BLaER1 treated with 17β-estradiol and CSF1 and Interleukin-3, amounts not matched to agents 10 nM and 100 nM (cell line): ENCODE results near the gene WWC1.
A peak's percentile ranks its signal among the peaks of the same experiment; 100 is the strongest.

ENCODE experiments used
- H3K27ac ChIP-seq, 11 experiments: shearing (Covaris generic); formaldehyde crosslinking; 2 replicates each; pipeline ENCODE4 v1.8.1; 2022
- H3K27me3 ChIP-seq, 11 experiments: shearing (Covaris generic); formaldehyde crosslinking; 2 replicates each; pipeline ENCODE4 v1.8.1; 2022
- H3K36me3 ChIP-seq, 11 experiments: shearing (Covaris generic); formaldehyde crosslinking; 2 replicates each; pipeline ENCODE4 v1.8.1; 2022
- H3K4me1 ChIP-seq, 10 experiments: shearing (Covaris generic); formaldehyde crosslinking; 2 replicates each; pipeline ENCODE4 v1.8.1; 2022
- H3K4me2 ChIP-seq, 11 experiments: shearing (Covaris generic); formaldehyde crosslinking; 2 replicates each; pipeline ENCODE4 v1.8.1; 2022
- H3K4me3 ChIP-seq, 10 experiments: shearing (Covaris generic); formaldehyde crosslinking; 2 replicates each; pipeline ENCODE4 v1.8.1; 2022
- H3K9ac ChIP-seq, 11 experiments: shearing (Covaris generic); formaldehyde crosslinking; 2 replicates each; pipeline ENCODE4 v1.8.1; 2022
- H3K9me3 ChIP-seq, 11 experiments: shearing (Covaris generic); formaldehyde crosslinking; replicated peaks in 1 of 11; 2 replicates each; pipeline ENCODE4 v1.8.1; 2022
- H4K20me1 ChIP-seq, 11 experiments: shearing (Covaris generic); formaldehyde crosslinking; 2 replicates each; pipeline ENCODE4 v1.8.1; 2022
- Cebpa-rat ChIP-seq, 11 experiments: shearing (Covaris generic); IDR thresholded peaks; 2 replicates each; pipeline ENCODE4 v1.8.1; 2022

The WWC1 gene

DNA sequence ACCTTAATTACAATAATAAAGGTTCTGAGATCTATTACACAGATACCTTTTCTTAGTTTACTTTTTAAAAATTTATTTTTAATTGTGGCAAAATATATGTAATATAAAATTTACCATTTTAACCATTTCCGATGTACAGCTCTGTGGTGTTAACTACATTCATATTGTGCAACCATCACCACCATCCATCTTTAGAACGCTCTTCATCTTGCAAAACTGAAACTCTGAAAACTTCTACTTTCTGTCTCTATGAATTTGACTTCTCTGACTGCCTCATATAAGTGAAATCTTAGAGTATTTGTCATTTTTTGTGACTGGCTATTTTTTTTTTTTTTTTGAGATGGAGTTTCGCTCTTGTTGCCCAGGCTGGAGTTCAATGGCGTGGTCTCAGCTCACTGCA lies 26.8 kb downstream of the WWC1 start:
- Histone ChIP-seq H3K27ac (no peak overlapping the region), H3K4me3 (no peak overlapping the region), H3K4me1 (peaks cover 18 to 37% (median 23%) of the 10 kb centered on the region in 10 experiments), H3K9ac (no peak overlapping the region), H3K9me3 (peaks cover 0 to 7% (median 0%) of the 10 kb centered on the region in 11 experiments; a peak in 2 of 22 replicates), H3K4me2 (peak overlapping the region in 2 of 11 experiments; percentile 32 to 34; a peak in 3 of 22 replicates), H4K20me1 (peaks cover 0 to 12% (median 0%) of the 10 kb centered on the region in 11 experiments; a peak in 1 of 22 replicates), H3K27me3 (no peaks in the 10 kb centered on the region), H3K36me3 (no peaks in the 10 kb centered on the region)
- 0 out of 22 replicates have a peak, but pooled peaks of 1 of the 11 experiments have one; percentile 1 for TF ChIP-seq Cebpa-rat (IDR thresholded peaks at IDR 0.05)

DNA sequence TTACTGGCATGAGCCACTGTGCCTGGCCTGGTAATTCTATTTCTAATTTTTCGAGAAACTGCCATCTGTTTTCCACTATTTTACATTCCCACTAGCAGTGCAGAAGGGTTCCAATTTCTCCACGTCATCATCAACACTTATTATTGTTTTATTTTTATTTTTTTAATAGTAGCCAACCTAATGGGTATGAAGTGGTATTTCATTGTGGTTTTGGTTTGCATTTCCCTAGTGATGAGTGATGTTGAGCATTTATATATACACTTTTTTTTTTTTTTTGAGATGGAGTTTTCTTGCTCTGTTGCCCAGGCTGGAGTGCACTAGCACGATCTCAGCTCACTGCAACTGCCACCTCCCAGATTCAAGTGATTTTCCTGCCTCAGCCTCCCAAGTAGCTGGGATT lies 28.3 kb downstream of the WWC1 start:
- peaks cover 0 to 7% (median 0%) of the 10 kb centered on the region in 11 experiments; a peak in 2 of 22 replicates for H3K9me3 ChIP-seq
- H3K4me2 ChIP-seq: no peak overlapping the region
- H3K4me3 ChIP-seq: no peak overlapping the region
- no peaks in the 10 kb centered on the region for H3K36me3 ChIP-seq
- TF ChIP-seq Cebpa-rat (IDR thresholded peaks at IDR 0.05): no peak
- no peak overlapping the region for H3K27ac ChIP-seq
- H3K4me1 ChIP-seq: peaks cover 14 to 32% (median 20%) of the 10 kb centered on the region in 10 experiments
- peaks cover 0 to 12% (median 0%) of the 10 kb centered on the region in 11 experiments; a peak in 1 of 22 replicates for H4K20me1 ChIP-seq
- no peaks in the 10 kb centered on the region for H3K27me3 ChIP-seq
- no peak overlapping the region for H3K9ac ChIP-seq

DNA sequence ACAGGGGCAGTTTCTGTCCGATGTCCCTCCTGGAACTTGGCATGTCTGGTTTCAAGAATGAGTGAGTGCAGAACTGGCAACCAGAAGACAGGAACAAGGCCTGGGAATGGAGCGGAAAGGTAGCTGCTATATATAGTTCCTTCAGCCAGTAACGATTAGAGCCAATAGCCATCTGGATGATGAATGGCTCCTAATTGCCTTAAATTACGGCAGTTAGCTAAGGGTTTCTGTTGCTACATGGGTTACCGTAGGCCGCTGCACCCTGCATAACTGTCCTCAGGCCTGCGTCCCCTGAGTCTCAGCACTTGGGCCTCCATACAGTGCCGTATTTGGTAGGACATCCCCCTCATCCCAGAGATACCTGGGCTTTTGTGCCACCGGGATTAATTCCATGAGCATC lies 29.4 kb downstream of the WWC1 start:
- no peak overlapping the region for H3K9ac ChIP-seq
- no peak for TF ChIP-seq Cebpa-rat (IDR thresholded peaks at IDR 0.05)
- H3K4me2 ChIP-seq: no peak overlapping the region
- no peak overlapping the region for H3K27ac ChIP-seq
- no peaks in the 10 kb centered on the region for H3K36me3 ChIP-seq
- peaks cover 4 to 22% (median 9%) of the 10 kb centered on the region in 10 experiments for H3K4me1 ChIP-seq
- no peaks in the 10 kb centered on the region for H3K27me3 ChIP-seq
- peaks cover 0 to 7% (median 0%) of the 10 kb centered on the region in 11 experiments; a peak in 1 of 22 replicates for H4K20me1 ChIP-seq
- peaks cover 0 to 7% (median 0%) of the 10 kb centered on the region in 11 experiments; a peak in 2 of 22 replicates for H3K9me3 ChIP-seq
- no peak overlapping the region for H3K4me3 ChIP-seq

DNA sequence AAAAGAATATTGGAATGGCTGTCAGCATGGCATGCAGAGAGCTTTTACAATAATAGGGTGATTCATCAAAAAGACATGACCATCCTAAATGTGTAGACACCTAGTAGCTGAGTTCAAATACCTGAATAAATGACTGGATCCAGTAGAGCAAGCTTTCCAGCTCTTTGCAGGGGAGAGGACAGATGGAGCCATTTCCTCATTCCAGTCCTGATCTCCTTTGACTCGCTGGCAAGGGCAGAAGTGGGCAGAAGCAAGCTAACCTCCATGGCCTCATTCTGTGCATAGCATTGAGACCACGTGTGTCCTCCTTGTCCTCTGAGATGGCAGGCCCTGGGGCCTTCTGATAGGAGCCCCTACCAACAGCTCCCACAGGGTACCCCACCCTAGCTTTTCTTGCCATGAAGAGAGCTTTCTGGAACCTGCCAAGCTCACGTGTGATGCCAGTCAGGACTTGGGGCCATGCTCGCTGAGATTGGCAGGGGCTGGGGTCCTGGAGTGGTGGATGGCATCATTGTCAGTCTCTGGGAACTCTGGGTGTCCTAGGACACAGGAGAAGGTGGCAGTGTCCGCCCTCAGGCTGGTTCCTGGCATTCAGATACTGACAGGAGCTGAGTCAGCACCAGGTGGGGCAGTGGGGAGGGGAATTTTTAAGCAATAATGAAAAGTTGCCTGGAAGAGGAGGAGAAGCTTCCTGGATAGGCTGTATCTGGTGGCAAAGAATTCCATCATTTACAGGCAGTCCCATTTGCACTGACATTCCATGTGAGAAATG lies 33.6 kb downstream of the WWC1 start:
- no peaks in the 10 kb centered on the region for H3K9me3 ChIP-seq
- H3K4me2 ChIP-seq: no peak overlapping the region; a peak in 1 of 22 replicates
- peaks cover 14 to 18% (median 16%) of the 10 kb centered on the region in 10 experiments; a peak in 18 of 20 replicates for H3K4me1 ChIP-seq
- H3K36me3 ChIP-seq: no peaks in the 10 kb centered on the region
- no peak overlapping the region for H3K4me3 ChIP-seq
- TF ChIP-seq Cebpa-rat (IDR thresholded peaks at IDR 0.05): no peak
- H4K20me1 ChIP-seq: no peaks in the 10 kb centered on the region; a peak in 1 of 22 replicates
- no peak overlapping the region for H3K27ac ChIP-seq
- no peak overlapping the region for H3K9ac ChIP-seq
- no peaks in the 10 kb centered on the region for H3K27me3 ChIP-seq

DNA sequence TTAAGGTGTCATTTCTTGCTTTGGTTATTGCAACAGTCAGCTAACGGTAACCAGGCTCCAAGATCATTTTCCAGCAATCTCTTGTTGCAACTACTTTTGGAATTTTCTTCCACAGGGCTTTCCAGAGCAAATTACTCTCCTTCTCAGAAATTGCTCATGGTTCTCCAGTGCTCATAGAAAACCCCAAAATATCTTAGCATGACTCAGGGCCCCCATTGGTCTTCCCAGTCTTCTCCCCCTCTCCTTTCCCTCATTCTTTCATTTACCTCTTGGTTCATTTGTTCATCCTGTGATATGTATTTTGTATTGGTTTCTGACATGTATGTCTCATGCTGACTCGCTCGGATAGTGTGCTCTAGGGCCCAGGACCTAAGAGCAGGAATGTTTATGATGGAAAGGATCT lies 35.6 kb downstream of the WWC1 start:
- H3K27me3 ChIP-seq: no peaks in the 10 kb centered on the region
- no peaks in the 10 kb centered on the region; a peak in 1 of 22 replicates for H4K20me1 ChIP-seq
- no peak for TF ChIP-seq Cebpa-rat (IDR thresholded peaks at IDR 0.05)
- H3K27ac ChIP-seq: no peak overlapping the region
- H3K9me3 ChIP-seq: no peaks in the 10 kb centered on the region
- H3K4me3 ChIP-seq: no peak overlapping the region
- no peak overlapping the region for H3K4me2 ChIP-seq
- no peak overlapping the region for H3K9ac ChIP-seq
- no peaks in the 10 kb centered on the region for H3K36me3 ChIP-seq
- peaks cover 14 to 18% (median 16%) of the 10 kb centered on the region in 10 experiments; a peak in 18 of 20 replicates for H3K4me1 ChIP-seq

DNA sequence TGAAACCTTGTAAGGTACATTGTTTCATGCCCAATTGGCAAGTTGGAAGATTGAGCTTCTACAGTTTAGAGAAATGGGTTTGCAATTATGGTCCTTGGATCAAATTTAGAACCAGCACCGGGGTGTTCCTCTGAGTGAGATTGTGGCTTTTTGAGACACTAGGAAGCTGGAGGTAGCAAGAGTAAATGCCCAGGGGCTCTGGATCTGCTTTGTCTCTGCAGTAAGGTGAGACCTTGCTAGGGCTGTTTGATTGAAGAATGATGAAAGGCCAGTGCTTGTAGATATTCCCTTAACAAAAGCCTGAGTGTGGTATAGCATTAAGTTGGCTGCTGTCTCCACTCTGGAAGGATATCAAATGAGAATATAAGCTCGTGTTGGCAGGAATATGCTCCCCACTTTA lies 36.0 kb downstream of the WWC1 start:
- TF ChIP-seq Cebpa-rat (IDR thresholded peaks at IDR 0.05): no peak
- H4K20me1 ChIP-seq: no peaks in the 10 kb centered on the region; a peak in 1 of 22 replicates
- H3K9ac ChIP-seq: no peak overlapping the region
- H3K27ac ChIP-seq: no peak overlapping the region
- no peaks in the 10 kb centered on the region for H3K27me3 ChIP-seq
- no peaks in the 10 kb centered on the region for H3K36me3 ChIP-seq
- no peaks in the 10 kb centered on the region for H3K9me3 ChIP-seq
- peaks cover 14 to 18% (median 16%) of the 10 kb centered on the region in 10 experiments; a peak in 18 of 20 replicates for H3K4me1 ChIP-seq
- no peak overlapping the region for H3K4me3 ChIP-seq
- H3K4me2 ChIP-seq: peak overlapping the region in 4 of 11 experiments; percentile 7 to 59 (median 46); a peak in 3 of 22 replicates

DNA sequence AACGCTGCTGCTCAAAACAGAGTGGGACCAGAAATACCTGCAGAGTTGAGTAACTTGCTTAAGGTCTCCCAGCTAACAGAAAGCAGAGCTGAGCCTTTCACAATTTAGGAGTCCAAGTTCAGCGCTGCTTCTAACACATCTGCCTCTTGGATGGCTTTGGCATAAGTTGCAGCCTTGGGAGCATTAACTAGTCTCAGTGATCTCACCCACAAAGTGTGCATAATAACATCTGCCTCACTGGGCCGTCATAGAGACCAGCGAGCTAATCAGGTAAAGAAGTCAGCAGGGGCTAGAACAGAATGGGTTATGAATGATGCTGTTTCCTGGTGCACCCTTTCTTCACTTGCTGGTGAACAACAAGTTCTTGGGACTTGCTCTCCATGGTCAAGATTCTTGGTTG lies 36.5 kb downstream of the WWC1 start:
- Histone ChIP-seq H3K36me3 (no peaks in the 10 kb centered on the region), H3K27ac (no peak overlapping the region), H4K20me1 (no peaks in the 10 kb centered on the region; a peak in 1 of 22 replicates), H3K9ac (no peak overlapping the region), H3K27me3 (no peaks in the 10 kb centered on the region), H3K4me1 (peaks cover 14 to 18% (median 16%) of the 10 kb centered on the region in 10 experiments; a peak in 18 of 20 replicates), H3K9me3 (no peaks in the 10 kb centered on the region), H3K4me3 (no peak overlapping the region), H3K4me2 (peak overlapping the region; percentile 7 to 59 (median 51); a peak in 20 of 22 replicates)
- TF ChIP-seq Cebpa-rat (IDR thresholded peaks at IDR 0.05): no peak

DNA sequence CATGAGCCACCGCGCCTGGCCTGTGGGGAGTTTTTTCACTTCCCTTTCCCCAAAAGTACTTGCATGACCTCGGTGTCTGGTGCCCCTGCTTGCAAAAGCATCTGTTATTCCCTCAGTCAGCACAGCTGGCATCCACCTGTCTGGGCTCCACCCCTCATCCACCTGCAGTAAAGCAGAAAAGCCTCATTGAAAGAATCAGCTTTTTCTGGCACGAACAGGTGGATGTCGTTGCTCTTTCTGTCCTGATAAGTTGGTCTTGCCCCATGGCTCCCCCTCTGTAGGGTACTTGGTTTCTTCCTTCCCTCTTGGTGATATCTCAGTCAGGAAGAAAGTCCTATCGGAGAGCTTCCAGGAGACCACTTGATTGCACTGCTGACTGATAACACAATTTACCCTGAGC lies 37.4 kb downstream of the WWC1 start:
- Histone ChIP-seq H3K4me3 (no peak overlapping the region), H4K20me1 (no peaks in the 10 kb centered on the region; a peak in 1 of 22 replicates), H3K27me3 (no peaks in the 10 kb centered on the region), H3K27ac (no peak overlapping the region), H3K36me3 (no peaks in the 10 kb centered on the region), H3K9me3 (no peaks in the 10 kb centered on the region), H3K4me2 (peak overlapping the region; percentile 7 to 59 (median 51); a peak in 21 of 22 replicates), H3K4me1 (peaks cover 14 to 18% (median 16%) of the 10 kb centered on the region in 10 experiments; a peak in 18 of 20 replicates), H3K9ac (no peak overlapping the region)
- TF ChIP-seq Cebpa-rat (IDR thresholded peaks at IDR 0.05): no peak

DNA sequence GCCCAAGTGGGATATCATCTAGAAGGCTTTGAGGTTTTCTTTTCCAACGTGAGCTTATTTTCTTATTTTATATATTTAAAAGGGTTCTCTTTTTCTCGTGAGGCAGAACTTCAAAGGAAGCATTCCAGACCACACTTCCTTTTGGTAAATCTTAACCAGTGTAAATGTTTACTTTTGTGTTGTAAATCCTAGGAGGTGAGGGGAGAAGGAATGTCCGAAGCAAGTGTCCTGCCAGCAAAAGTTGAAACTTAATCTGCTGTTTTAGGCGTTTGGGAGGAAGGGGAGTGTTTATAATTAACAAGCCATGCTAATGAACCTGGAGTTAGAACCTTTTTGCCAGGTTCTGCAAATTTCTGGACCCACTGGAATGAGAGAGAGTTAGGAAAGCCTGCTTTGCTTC lies 37.9 kb downstream of the WWC1 start:
- Histone ChIP-seq H3K27ac (no peak overlapping the region), H3K4me3 (no peak overlapping the region), H3K9me3 (no peaks in the 10 kb centered on the region), H3K9ac (no peak overlapping the region), H4K20me1 (no peaks in the 10 kb centered on the region; a peak in 1 of 22 replicates), H3K4me1 (peaks cover 14 to 18% (median 16%) of the 10 kb centered on the region in 10 experiments; a peak in 18 of 20 replicates), H3K27me3 (no peaks in the 10 kb centered on the region), H3K4me2 (peak overlapping the region; percentile 7 to 59 (median 51); a peak in 17 of 22 replicates), H3K36me3 (no peaks in the 10 kb centered on the region)
- no peak for TF ChIP-seq Cebpa-rat (IDR thresholded peaks at IDR 0.05)
